Activated CD4-positive, alpha-beta T cell treated with anti-CD3 and anti-CD28 coated beads, Interleukin-2, amount 50 U/mL, for 4 hours (primary cell): ENCODE results near the gene NEGR1.

ENCODE experiments used
- DNase-seq, 2 experiments: peaks; one replicate each; pipeline ENCODE4 v3.0.0-alpha.2; 2020

Gene NEGR1

DNA sequence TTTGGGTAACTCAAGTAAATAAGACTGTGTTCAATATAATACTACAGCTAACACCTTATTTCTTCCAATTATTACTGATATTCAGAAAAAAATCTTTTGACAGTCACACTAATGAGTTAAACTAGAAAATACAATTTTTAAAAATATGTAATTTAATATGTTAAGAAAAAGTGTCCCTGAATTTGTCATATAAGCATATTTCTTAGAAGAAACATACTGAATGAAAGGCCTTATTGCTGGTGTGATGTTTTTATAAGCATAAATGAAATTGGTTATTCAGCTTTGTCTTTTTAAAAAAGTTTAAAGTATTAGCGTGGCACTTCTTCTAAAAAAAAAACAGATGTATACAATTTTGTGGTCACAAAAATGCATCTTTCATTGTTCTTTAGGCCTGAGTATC, 267.3 kb downstream of the NEGR1 start:
- no peak for DNase-seq

GRCh38 chr1:72013161-72013560, 269.2 kb downstream of the NEGR1 start:
- DNase-seq: no peak

DNA sequence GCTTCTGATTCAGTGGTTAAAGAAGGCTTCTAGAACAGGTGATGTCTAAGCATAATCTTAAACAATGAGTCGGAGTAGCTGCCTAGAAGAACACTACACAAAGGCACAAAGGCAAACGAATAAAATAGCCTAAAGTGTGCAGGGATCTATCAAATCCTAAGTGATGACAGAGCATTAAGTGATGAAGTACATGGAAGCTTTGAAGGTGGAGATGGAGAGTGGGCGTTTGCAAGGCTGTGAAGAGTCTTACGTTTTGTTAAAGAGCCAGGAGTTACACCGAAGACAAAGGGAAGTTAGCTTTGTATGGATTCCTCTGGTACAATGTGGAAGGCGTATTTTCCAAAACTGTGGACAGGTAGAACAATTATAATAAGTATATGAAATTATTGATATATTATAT, 270.6 kb downstream of the NEGR1 start:
- DNase-seq: no peak

- DNase-seq: no peak
These were observed 272.3 kb downstream of the NEGR1 start for GRCh38 chr1:72010094-72010431.

- DNase-seq: no peak
These were observed 272.9 kb downstream of the NEGR1 start for GRCh38 chr1:72009173-72010093.

- no peak for DNase-seq
These were observed 275.0 kb downstream of the NEGR1 start for GRCh38 chr1:72007312-72007711.

DNA sequence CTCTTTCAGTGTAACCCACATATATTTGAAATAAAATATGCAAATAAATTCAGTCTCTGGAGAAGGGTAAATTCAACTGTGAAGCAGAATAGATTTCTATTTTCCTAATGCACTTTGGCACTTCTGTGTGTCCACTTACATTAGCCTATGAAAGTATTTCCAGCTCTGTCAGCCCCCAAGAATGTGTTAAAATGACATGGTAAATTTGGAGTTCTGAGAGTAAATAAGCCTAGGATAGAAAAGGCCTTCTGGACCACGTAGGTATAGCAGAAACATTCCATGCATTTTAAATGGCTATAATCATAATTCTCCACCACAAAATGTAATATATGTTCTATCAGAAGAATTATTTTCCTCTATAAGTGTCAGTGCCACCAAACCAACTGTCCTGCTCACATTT, 276.2 kb downstream of the NEGR1 start:
- DNase-seq: no peak

- DNase-seq: no peak
These were observed 279.2 kb downstream of the NEGR1 start for GRCh38 chr1:72003092-72003491.

DNA sequence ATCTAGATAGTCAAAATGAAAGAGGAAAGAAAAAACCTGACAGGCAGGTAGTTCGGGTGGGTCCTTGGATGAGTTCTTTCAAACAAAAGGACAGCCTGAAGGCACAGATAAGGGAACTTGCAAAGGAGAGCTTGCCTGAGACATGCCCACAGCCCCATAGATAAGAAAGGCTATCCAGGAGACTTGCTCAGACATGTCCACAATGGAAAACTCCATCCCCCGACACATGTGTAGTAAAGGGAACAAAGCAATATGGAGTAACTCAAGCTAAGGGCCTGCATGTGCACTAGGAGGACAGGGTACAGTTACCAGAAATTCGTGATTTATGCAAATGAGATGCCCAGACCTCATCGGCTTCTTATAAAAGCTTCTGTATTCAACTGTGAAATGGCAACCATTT, 281.5 kb downstream of the NEGR1 start:
- no peak for DNase-seq

DNA sequence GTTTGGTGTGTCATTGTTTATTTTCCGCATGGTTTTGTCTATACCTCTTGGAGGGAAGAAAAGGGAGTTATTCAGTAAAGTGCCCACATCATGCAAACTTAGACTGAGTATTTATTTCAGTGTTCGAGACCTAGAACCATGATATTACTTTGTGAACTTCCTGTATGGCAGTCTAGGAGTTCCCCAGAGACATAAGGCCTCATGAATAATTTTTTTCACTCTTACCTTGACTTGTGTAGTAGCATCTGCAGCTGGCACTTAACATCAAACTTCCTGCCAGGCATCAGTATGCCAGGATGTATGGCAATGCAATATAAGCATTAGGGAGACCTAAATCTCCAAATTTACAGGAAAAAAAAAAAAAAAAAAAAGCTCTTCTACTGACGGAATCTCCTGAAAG, 287.7 kb downstream of the NEGR1 start:
- DNase-seq: no peak

DNA sequence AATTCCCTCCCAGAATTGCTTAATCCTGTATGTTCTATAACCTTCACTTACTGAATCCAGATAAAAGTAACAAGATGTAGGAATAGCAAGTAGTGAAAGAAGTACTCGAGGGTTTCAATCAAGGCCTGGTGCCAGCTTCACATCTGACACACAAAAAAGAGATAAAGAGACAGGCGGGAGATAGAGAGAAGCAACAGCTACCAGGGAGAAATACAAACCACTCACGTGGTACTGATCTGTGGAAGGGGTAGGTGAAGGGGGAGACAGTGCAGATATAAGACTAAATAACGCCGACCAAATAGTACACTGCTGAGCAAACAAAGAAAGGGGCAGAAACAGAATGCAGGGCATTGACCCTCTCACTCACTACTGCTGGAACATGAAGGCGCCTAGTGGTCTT, 295.2 kb downstream of the NEGR1 start:
- DNase-seq: no peak

GRCh38 chr1:71986160-71986559, 296.2 kb downstream of the NEGR1 start:
- DNase-seq: no peak

- DNase-seq: no peak
These were observed 301.8 kb downstream of the NEGR1 start for GRCh38 chr1:71980556-71980955.

GRCh38 chr1:71979882-71980281, 302.5 kb downstream of the NEGR1 start:
- no peak for DNase-seq

- no peak for DNase-seq
These were observed 314.7 kb downstream of the NEGR1 start for GRCh38 chr1:71967670-71968069.

GRCh38 chr1:71964188-71964587, 318.2 kb downstream of the NEGR1 start:
- no peak for DNase-seq

DNA sequence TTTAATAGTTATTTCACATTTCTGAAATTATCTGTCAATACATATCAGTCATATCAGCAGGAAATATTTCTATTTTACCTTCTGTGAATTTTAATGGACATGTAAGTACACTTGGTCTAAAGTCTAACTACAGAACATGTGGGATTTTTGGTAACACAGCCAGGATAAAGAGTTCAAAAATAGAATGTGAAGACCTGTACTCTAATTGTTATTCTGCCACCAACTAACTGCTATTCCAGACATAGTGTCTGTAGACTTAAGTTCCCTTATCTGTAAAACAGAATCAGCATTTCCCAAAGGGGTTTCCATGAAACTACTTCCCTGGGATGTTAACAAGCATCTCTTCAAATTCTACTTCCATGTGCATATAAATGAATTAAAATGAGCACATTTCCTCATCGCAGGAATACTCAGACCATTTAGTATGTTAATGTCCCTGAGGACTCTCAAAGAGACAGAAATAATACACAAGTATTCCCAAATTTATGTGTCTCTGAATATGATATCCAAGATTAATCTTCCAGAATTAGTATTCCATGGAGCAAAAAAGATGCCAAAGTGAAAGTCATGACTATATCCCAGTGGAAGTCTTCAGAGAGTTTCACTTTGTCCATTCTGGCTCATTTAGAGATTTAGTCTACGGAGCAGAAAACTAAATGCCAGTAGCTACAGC, 325.6 kb downstream of the NEGR1 start:
- no peak for DNase-seq

GRCh38 chr1:71950579-71950978, 331.8 kb downstream of the NEGR1 start:
- DNase-seq: no peak

DNA sequence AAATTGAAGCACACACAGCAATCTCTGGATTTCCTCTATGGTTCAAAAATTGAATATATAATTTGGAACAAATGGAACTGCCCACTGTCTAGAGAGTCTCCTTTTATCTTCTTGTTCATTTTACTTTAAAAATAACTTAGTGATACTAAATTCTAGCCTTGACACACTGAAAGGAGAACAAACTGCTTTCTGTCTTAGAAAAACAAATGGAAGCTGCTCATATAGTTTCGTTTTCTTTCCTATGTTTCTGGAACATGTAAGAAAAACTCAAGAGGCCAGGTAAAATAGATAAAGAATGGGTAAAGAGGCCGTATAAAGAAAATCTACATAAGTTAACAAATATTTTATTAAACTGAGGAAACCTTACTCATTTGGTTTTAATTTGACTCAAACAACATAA, 332.7 kb downstream of the NEGR1 start:
- no peak for DNase-seq

GRCh38 chr1:71948561-71948960, 333.8 kb downstream of the NEGR1 start:
- DNase-seq: no peak

- no peak for DNase-seq
These were observed 338.3 kb downstream of the NEGR1 start for GRCh38 chr1:71944006-71944405.

DNA sequence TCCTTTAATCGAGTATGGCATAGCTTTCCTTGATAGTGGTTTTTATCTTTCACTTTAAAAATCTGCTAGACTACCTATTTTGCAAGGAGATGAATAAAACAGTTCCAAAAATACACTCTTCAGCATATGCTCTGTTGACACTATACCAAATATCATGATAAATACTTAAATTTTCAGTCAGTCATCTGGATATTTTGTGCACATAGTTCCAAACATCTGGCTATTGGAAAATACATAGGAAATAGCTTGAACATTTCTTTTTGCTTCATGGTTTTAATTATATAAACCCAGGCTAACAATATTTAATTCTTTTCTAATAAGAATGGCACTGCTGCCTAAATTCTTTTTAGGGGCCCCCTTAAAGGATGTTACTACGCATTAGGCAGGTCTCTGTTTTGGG, 342.1 kb downstream of the NEGR1 start:
- no peak for DNase-seq

DNA sequence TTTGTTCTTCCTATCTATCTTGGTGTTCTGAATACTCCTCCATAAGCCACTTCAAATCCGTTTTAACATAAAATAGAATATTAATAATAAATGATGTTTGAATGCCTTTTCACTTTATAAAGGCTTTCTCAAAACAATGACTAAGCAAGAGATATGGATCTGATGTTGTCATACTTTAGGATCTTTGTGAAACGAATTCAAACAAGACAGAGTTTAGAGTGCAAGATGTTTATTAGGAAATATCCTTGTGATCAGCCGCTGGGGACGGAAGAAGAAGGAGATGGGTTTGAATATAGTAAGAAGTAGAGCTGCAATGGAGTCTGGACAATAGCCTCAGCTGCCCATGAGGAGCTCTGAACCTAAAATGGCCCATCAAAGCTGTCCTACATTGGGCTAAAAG, 351.8 kb downstream of the NEGR1 start:
- DNase-seq: no peak

GRCh38 chr1:71921935-71922559, 360.3 kb downstream of the NEGR1 start:
- DNase-seq: no peak
